Measurements from ENCODE around the gene ADGRG3.

The ADGRG3 gene

GRCh38 chr16:57640185-57640584 is 27.9 kb upstream of the ADGRG3 start:
- no peak for DNase-seq (ENCODE audit: low read depth, low spot score)
- Histone ChIP-seq H3K27me3 (ENCODE audit: control insufficient read depth, insufficient read depth, low read length) (no peaks in the 10 kb centered on the region), H3K4me1 (ENCODE audit: control insufficient read depth, insufficient read depth, low read length) (no peaks in the 10 kb centered on the region), H3K9me3 (ENCODE audit: control insufficient read depth, insufficient read depth, low read length) (no peaks in the 10 kb centered on the region), H3K36me3 (ENCODE audit: control insufficient read depth, insufficient read depth, low read length) (no peaks in the 10 kb centered on the region), H3K27ac (ENCODE audit: low read length) (no peak overlapping the region), H3K4me3 (ENCODE audit: low read length) (no peak overlapping the region)
- WGBS (ENCODE audit: insufficient coverage, insufficient read length) = no CpG with 5 or more reads among the region's 9 CpGs

DNA sequence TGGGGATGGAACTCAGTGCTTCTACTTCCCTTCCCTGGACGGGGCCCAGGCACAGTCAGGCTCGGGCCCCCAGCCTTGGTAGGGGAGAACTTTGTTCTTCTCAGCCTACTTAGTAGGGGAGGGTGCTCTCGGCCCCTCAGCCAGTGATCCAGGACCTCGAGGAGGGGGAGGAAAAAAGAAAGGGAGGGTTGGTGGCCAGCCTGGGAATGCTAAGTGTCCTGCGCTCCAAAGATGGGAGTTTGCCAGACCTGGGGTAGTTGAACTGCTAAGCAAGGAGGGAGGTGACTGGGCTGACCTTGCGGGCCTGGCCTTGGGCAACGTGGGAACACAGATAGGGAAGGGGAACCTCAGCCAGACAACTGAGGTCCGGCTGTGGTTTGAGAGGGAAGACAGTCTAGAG is 27.5 kb upstream of the ADGRG3 start:
- Histone ChIP-seq H3K4me1 (ENCODE audit: control insufficient read depth, insufficient read depth, low read length) (no peaks in the 10 kb centered on the region), H3K27me3 (ENCODE audit: control insufficient read depth, insufficient read depth, low read length) (no peaks in the 10 kb centered on the region), H3K27ac (ENCODE audit: low read length) (no peak overlapping the region), H3K4me3 (ENCODE audit: low read length) (no peak overlapping the region), H3K36me3 (ENCODE audit: control insufficient read depth, insufficient read depth, low read length) (no peaks in the 10 kb centered on the region), H3K9me3 (ENCODE audit: control insufficient read depth, insufficient read depth, low read length) (no peaks in the 10 kb centered on the region)
- DNase-seq (ENCODE audit: low read depth, low spot score) = no peak
- no CpG with 5 or more reads among the region's 8 CpGs for WGBS (ENCODE audit: insufficient coverage, insufficient read length)

- no CpG with 5 or more reads among the region's 11 CpGs for WGBS (ENCODE audit: insufficient coverage, insufficient read length)
Measured at GRCh38 chr16:57642160-57643135, 25.7 kb upstream of the ADGRG3 start.

DNA sequence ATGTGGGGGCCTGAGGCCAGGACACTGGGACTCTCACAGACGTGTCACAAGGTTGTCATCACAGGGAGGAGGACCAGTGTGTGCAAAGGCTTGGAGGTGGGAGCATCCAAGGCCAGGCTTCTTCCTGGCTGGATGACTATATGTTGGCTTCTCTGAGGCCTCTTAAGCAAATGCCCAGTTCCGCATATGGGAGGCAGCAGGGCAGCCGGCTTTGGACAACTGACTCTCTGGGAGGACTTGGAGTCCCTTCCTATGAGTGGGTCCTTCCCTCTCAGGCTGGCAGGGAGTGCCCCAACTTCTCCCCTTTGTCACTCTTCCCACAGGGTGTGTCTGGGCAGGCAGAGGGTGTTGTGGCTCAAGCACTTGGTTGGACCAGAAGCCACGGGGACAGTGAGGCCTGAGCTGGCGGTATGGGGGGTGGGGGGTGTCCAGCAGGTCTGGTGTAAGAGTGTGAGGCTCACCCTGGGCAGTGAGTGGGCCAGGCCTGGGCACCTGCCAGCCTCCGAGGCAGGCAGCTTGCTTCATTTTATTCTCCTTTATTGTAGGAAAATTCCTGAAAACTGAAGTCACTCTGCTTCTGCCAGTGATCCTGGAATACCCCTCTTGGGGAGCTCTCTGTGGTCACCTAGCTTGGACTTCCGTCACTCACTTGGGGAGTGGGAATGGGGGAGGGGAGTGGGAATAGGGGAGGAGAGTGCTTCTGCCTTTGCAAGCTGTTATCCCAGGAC is 24.8 kb upstream of the ADGRG3 start:
- Histone ChIP-seq H3K36me3 (ENCODE audit: control insufficient read depth, insufficient read depth, low read length) (no peaks in the 10 kb centered on the region), H3K4me1 (ENCODE audit: control insufficient read depth, insufficient read depth, low read length) (no peaks in the 10 kb centered on the region), H3K27me3 (ENCODE audit: control insufficient read depth, insufficient read depth, low read length) (no peaks in the 10 kb centered on the region), H3K9me3 (ENCODE audit: control insufficient read depth, insufficient read depth, low read length) (no peaks in the 10 kb centered on the region), H3K27ac (ENCODE audit: low read length) (no peak overlapping the region), H3K4me3 (ENCODE audit: low read length) (no peak overlapping the region)
- DNase-seq (ENCODE audit: low read depth, low spot score) = no peak
- WGBS (ENCODE audit: insufficient coverage, insufficient read length) = no CpG with 5 or more reads among the region's 7 CpGs

More at GRCh38 chr16:57642160-57643135, 25.7 kb upstream of the ADGRG3 start:
- H3K27ac ChIP-seq (ENCODE audit: low read length) = no peak overlapping the region
- H3K36me3 ChIP-seq (ENCODE audit: control insufficient read depth, insufficient read depth, low read length) = no peaks in the 10 kb centered on the region
- no peaks in the 10 kb centered on the region for H3K27me3 ChIP-seq (ENCODE audit: control insufficient read depth, insufficient read depth, low read length)
- H3K4me1 ChIP-seq (ENCODE audit: control insufficient read depth, insufficient read depth, low read length) = no peaks in the 10 kb centered on the region
- no peak for DNase-seq (ENCODE audit: low read depth, low spot score)
- H3K9me3 ChIP-seq (ENCODE audit: control insufficient read depth, insufficient read depth, low read length) = no peaks in the 10 kb centered on the region
- H3K4me3 ChIP-seq (ENCODE audit: low read length) = no peak overlapping the region

- Histone ChIP-seq H3K27me3 (ENCODE audit: control insufficient read depth, insufficient read depth, low read length) (no peaks in the 10 kb centered on the region), H3K9me3 (ENCODE audit: control insufficient read depth, insufficient read depth, low read length) (no peaks in the 10 kb centered on the region), H3K27ac (ENCODE audit: low read length) (no peak overlapping the region), H3K4me1 (ENCODE audit: control insufficient read depth, insufficient read depth, low read length) (no peaks in the 10 kb centered on the region), H3K36me3 (ENCODE audit: control insufficient read depth, insufficient read depth, low read length) (no peaks in the 10 kb centered on the region), H3K4me3 (ENCODE audit: low read length) (no peak overlapping the region)
- DNase-seq (ENCODE audit: low read depth, low spot score) = no peak
- no CpG with 5 or more reads among the region's 9 CpGs for WGBS (ENCODE audit: insufficient coverage, insufficient read length)
Measured at GRCh38 chr16:57643910-57644309, 24.2 kb upstream of the ADGRG3 start.

DNA sequence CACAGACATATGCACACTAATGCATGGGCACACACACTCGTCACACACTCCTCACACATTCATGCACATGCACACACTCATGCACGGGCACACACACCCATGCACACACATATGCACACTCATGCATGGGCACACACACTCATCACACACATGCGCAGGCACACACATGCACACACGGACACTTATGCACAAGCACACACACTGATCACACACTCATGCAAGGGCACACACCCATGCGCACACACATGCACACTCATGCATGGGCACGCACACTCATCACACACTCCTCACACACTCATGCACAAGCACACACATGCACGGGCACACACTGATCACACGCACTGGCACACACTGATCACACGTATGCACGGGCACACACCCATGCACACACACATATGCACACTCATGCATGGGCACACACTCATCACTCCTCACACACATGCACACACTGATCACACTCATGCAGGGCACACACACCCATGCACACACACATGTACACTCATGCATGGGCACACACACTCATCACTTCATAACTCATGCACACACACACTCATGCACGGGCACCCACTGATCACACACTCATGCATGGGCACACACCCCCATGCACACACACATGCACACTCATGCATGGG is 23.6 kb upstream of the ADGRG3 start:
- H3K27ac ChIP-seq (ENCODE audit: low read length) = no peak overlapping the region
- no peaks in the 10 kb centered on the region for H3K27me3 ChIP-seq (ENCODE audit: control insufficient read depth, insufficient read depth, low read length)
- H3K9me3 ChIP-seq (ENCODE audit: control insufficient read depth, insufficient read depth, low read length) = no peaks in the 10 kb centered on the region
- H3K4me1 ChIP-seq (ENCODE audit: control insufficient read depth, insufficient read depth, low read length) = no peaks in the 10 kb centered on the region
- WGBS (ENCODE audit: insufficient coverage, insufficient read length) = no CpG with 5 or more reads among the region's 11 CpGs
- no peaks in the 10 kb centered on the region for H3K36me3 ChIP-seq (ENCODE audit: control insufficient read depth, insufficient read depth, low read length)
- no peak for DNase-seq (ENCODE audit: low read depth, low spot score)
- H3K4me3 ChIP-seq (ENCODE audit: low read length) = no peak overlapping the region

DNA sequence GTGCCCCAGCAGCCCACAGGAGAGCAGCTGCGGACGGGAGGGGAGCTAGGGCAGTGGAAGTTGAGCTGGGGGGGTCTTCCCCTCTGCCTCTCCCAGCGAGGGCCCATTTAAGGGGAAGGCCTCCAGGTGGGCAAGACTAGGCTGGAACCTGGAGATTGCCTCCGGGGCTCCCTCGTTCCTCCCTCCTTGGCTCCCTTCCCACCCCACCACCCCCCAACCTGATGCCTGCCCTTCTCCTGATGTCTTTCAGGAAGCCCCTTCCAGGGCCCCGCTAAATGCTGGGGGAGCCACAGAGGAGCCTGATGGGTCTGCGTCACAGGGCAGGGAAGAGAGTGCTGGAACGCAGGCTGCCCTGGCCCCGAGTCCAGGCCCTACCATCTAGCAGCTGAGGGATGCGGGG is 22.9 kb upstream of the ADGRG3 start:
- H3K4me3 ChIP-seq (ENCODE audit: low read length) = no peak overlapping the region
- no peak for DNase-seq (ENCODE audit: low read depth, low spot score)
- no peaks in the 10 kb centered on the region for H3K4me1 ChIP-seq (ENCODE audit: control insufficient read depth, insufficient read depth, low read length)
- no CpG with 5 or more reads among the region's 10 CpGs for WGBS (ENCODE audit: insufficient coverage, insufficient read length)
- no peaks in the 10 kb centered on the region for H3K9me3 ChIP-seq (ENCODE audit: control insufficient read depth, insufficient read depth, low read length)
- H3K27ac ChIP-seq (ENCODE audit: low read length) = no peak overlapping the region
- no peaks in the 10 kb centered on the region for H3K27me3 ChIP-seq (ENCODE audit: control insufficient read depth, insufficient read depth, low read length)
- H3K36me3 ChIP-seq (ENCODE audit: control insufficient read depth, insufficient read depth, low read length) = no peaks in the 10 kb centered on the region

GRCh38 chr16:57645691-57646387 is 22.3 kb upstream of the ADGRG3 start:
- Histone ChIP-seq H3K4me3 (ENCODE audit: low read length) (no peak overlapping the region), H3K27me3 (ENCODE audit: control insufficient read depth, insufficient read depth, low read length) (no peaks in the 10 kb centered on the region), H3K27ac (ENCODE audit: low read length) (no peak overlapping the region), H3K9me3 (ENCODE audit: control insufficient read depth, insufficient read depth, low read length) (no peaks in the 10 kb centered on the region), H3K4me1 (ENCODE audit: control insufficient read depth, insufficient read depth, low read length) (no peaks in the 10 kb centered on the region), H3K36me3 (ENCODE audit: control insufficient read depth, insufficient read depth, low read length) (no peaks in the 10 kb centered on the region)
- no CpG with 5 or more reads among the region's 24 CpGs for WGBS (ENCODE audit: insufficient coverage, insufficient read length)
- no peak for DNase-seq (ENCODE audit: low read depth, low spot score)

DNA sequence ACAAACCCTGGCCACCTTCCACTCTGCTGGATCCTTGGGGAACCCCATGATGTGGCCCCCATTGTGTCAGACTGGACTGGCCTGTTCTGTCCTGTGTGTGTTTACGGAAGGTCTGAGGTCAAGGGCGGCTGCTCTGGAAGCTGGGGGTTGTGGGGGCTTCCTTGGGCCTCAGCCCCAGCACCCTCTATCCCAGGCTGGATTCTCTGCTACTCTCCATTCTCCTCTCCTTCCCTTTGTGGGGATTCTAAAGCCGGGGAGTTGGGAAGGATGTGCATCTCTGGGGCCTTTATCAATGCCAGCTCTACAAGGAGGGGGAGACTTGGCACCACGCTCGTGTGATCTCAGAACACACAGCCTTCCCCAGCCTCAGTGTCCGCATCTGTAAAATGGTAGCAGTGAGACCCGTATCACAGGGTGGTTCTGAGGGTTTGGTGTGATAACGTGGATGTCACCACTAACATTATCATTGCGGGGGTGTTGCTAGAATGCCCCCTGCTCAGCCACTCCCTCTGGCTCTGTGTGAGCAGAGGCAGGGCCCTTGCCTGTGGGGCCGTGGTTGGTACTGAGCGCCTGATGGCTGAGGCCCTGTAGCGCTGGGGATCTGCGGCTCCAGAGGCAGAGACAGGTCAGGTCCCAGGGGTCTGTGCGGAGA is 21.6 kb upstream of the ADGRG3 start:
- Histone ChIP-seq H3K27me3 (ENCODE audit: control insufficient read depth, insufficient read depth, low read length) (no peaks in the 10 kb centered on the region), H3K4me3 (ENCODE audit: low read length) (no peak overlapping the region), H3K4me1 (ENCODE audit: control insufficient read depth, insufficient read depth, low read length) (no peaks in the 10 kb centered on the region), H3K9me3 (ENCODE audit: control insufficient read depth, insufficient read depth, low read length) (no peaks in the 10 kb centered on the region), H3K36me3 (ENCODE audit: control insufficient read depth, insufficient read depth, low read length) (no peaks in the 10 kb centered on the region), H3K27ac (ENCODE audit: low read length) (no peak overlapping the region)
- no peak for DNase-seq (ENCODE audit: low read depth, low spot score)
- no CpG with 5 or more reads among the region's 14 CpGs for WGBS (ENCODE audit: insufficient coverage, insufficient read length)
